HK-2 (cell line): ENCODE data around the gene MPPED1.

ENCODE experiments used
- DNase-seq: peaks from one replicate; pipeline ENCODE4 v3.0.0-alpha.2; 2018; ENCODE audit not compliant: unreplicated experiment

MPPED1 gene

GRCh38 chr22:43498856-43499253, 87.0 kb downstream of the MPPED1 start:
- no peak for DNase-seq

- no peak for DNase-seq
Measured at GRCh38 chr22:43500792-43501785, 89.3 kb downstream of the MPPED1 start.

DNA sequence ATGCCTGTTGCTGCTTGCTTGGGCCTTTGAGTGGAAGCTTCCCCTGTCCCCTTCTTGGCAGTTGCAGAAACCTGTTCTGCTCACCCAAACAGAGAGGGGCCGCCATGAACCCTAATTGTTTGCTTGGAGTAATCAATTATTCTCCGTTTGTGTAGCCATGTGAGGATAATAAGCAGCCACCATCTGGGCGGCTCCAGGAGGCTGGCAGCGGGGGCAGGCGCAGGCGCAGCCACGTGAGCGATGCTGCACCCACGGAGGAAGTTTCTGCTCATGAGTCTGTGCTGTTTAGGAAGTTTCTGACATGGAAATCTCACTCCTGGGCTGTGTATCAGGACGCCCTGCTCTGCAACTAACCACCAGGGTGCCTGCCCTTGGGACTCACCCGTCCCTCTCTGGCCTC, 90.1 kb downstream of the MPPED1 start:
- DNase-seq = no peak

GRCh38 chr22:43502306-43502874, 90.6 kb downstream of the MPPED1 start:
- no peak for DNase-seq

DNA sequence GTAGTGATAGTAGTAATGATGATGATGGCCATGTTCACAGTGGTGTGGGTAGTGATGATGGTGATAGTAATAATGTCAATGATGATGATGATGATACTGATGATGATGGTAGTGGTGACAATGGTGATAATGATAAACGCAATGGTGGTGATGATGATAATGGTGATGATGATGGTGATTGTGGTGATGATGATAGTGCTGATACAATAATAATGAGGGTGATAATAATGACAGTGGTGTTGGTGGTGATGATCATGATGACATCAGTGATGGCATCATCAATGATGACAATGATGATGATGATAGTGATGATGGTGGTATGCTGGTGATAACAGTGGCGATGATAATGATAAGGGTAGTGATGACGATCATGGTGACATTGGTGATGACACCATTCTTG, 92.3 kb downstream of the MPPED1 start:
- no peak for DNase-seq

DNA sequence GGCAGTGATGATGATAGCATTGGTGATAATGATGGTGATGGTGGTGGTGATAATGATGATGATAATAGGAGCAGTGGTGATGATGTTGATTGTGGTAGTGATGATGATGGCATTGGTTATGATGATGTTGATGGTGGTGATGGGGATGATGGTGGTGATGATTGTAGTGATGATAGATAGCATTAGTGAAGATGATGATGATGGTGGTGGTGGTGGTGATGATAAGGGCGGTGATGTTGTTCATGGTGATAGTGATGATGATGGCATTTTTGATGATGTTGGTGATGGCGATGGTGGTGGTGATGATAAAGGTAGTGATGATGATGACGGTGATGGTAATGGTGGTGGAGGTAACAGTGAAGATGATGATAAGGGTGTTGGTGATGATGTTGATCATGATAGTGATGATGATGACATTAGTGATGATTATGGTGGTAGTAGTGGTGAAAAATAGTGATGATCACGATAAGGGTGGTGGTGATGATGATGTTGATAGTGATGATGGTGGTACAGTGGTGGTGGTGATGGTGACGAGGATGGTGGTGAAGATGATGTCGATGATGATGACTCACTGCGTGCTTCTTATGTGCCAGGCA, 93.0 kb downstream of the MPPED1 start:
- DNase-seq = no peak

GRCh38 chr22:43505423-43505822, 93.6 kb downstream of the MPPED1 start:
- DNase-seq = no peak

GRCh38 chr22:43505896-43506295, 94.1 kb downstream of the MPPED1 start:
- DNase-seq = no peak

- DNase-seq = no peak
Measured at GRCh38 chr22:43506487-43506886, 94.7 kb downstream of the MPPED1 start.

- DNase-seq = no peak
Measured at GRCh38 chr22:43507235-43507634, 95.4 kb downstream of the MPPED1 start.

GRCh38 chr22:43508489-43508888, 96.7 kb downstream of the MPPED1 start:
- DNase-seq = no peak

- DNase-seq = no peak
Measured at GRCh38 chr22:43509337-43509736, 97.5 kb downstream of the MPPED1 start.

GRCh38 chr22:43510281-43511070, 98.7 kb downstream of the MPPED1 start:
- DNase-seq = no peak

GRCh38 chr22:43511276-43511910, 99.6 kb downstream of the MPPED1 start:
- DNase-seq = no peak

DNA sequence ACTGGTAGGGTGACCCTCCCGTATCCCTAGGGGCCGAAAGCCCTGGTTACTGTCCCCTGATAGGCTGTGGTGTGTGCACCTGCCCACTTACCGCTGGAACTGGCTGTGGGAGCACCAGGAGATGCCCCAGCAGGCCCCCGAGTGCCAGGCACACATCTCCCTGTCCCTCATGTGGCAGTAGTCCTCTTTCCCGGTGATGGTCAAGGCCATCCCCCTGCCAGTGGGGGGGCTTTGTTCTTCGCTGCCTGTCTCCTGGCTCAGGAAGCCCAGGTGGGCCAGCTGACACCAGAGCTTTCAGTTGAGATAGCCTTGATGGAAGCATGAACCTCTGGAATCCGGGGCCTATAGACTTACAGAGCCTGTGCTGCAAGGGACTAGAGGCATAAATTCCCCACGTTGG, 100.5 kb downstream of the MPPED1 start:
- DNase-seq = no peak

GRCh38 chr22:43514476-43515157, 102.8 kb downstream of the MPPED1 start:
- DNase-seq = no peak

- no peak for DNase-seq
Measured at GRCh38 chr22:43515411-43515810, 103.6 kb downstream of the MPPED1 start.

- DNase-seq = no peak
Measured at GRCh38 chr22:43515902-43516301, 104.1 kb downstream of the MPPED1 start.

- no peak for DNase-seq
Measured at GRCh38 chr22:43516386-43516785, 104.6 kb downstream of the MPPED1 start.

GRCh38 chr22:43516996-43517635, 105.3 kb downstream of the MPPED1 start:
- no peak for DNase-seq
